Measurements from ENCODE around the gene CFAP410. TPM values are rescaled to one million over a fixed set of nuclear protein-coding genes. Genes with fewer than 3 reads are reported as not detected.

CFAP410 gene
- 13.0 TPM for polyA plus RNA-seq (2013, experiment 1 of 2)
- 12.0 TPM for polyA plus RNA-seq (2013, experiment 2 of 2)

DNA sequence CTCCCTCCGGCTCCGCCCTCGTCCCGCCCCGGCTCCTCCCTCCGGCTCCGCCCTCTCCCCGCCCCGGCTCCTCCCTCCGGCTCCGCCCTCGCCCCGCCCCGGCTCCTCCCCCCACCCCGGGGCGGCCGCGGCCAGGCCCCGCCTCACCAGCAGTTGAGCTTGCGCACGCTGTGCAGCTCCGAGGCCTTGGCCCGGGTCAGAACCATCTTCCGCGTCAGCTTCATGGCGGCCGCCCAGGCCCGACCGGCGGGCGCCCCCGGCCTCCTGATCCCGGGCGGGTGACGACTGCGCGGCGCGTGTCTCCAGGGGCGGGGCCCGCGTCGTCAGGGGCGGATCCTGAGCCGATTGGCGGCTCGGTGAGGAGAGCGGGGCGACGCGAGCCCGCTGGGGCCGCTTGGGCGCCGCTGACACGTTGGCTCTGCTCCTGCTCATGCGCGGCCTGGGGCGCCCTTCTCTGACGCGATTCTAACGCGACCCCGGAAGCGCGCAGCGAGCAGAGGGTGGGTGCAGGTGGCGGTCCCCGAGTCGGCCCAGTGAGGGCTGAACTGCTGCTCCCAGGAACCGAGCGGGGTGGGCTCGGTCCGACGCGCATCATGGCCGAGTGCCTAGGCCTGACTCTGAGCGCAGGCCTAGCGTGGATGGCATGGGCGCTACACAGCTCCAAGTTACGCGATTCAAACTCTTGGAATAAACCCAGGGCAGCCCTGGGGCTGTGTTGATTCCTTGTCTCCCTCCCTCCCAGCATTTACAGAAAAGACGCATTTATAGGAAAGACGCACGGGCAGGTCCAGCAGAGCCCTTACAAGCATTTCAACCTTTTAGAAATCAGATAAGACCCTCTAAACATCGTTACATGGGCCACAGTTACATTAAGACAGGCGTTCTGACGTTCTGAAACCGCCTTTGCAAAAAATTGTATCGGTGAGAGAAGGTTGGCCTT lies at the start of gene CFAP410:
CFAP410 (minus strand) TSS at position 420 of the 940 bp plus-strand sequence; CDS start at position 224, 196 bp downstream.
- peak within 1 kb of the TSS; percentile 97 for H3K27ac ChIP-seq (replicated peaks; ENCODE audit: low read length)
- H2AK5ac ChIP-seq (ENCODE audit: low read depth, low read length), result peak within 1 kb of the TSS; percentile 74
- peaks cover 5 to 7% of the 10 kb centered on the region in 2 donors for H3K4me1 ChIP-seq (ENCODE audit: control insufficient read depth in 2 of 2, insufficient read depth in 1 of 2, low read depth in 1 of 2, low read length in 2 of 2)
- peak within 1 kb of the TSS; percentile 99 for H2AFZ ChIP-seq (ENCODE audit: low read length)
- peaks cover 7 to 10% of the 10 kb centered on the region in 2 donors for H3K36me3 ChIP-seq (replicated peaks in 1 of 2; ENCODE audit: control insufficient read depth in 2 of 2, insufficient read depth in 2 of 2, low read length in 2 of 2)
- no peak within 1 kb of the TSS for H2BK5ac ChIP-seq (ENCODE audit: low read length)
- peak within 1 kb of the TSS; percentile 99 for H3K23ac ChIP-seq (ENCODE audit: low read depth, low read length, poor library complexity)
- no peak within 1 kb of the TSS for H2BK15ac ChIP-seq (ENCODE audit: low read length)
- H3K79me1 ChIP-seq (ENCODE audit: low read depth, low read length), result peaks cover 4% of the 10 kb centered on the region
- H4K91ac ChIP-seq (ENCODE audit: low read depth, low read length, poor library complexity), result no peak within 1 kb of the TSS
- peak within 1 kb of the TSS; percentile 50 for H3K14ac ChIP-seq (ENCODE audit: low read length)
- H4K8ac ChIP-seq (ENCODE audit: low read depth, low read length), result peak within 1 kb of the TSS; percentile 52
- peak within 1 kb of the TSS; percentile 84 for H3K4me2 ChIP-seq (ENCODE audit: insufficient read depth, low read length, poor library complexity, severe bottlenecking)
- peak within 1 kb of the TSS; percentile 17 for H3K4ac ChIP-seq (ENCODE audit: low read length)
- peak within 1 kb of the TSS; percentile 94 for H3K9ac ChIP-seq (ENCODE audit: low read depth, low read length, poor library complexity)
- peak within 1 kb of the TSS; percentile 18 for H2BK12ac ChIP-seq (ENCODE audit: low read length)
- no peaks in the 10 kb centered on the region for H3K9me3 ChIP-seq (replicated peaks in 1 of 2; ENCODE audit: control insufficient read depth in 2 of 2, insufficient read depth in 1 of 2, low read depth in 1 of 2, low read length in 2 of 2)
- peak within 1 kb of the TSS; percentile 99 for H3K18ac ChIP-seq (ENCODE audit: low read length)
- no CpG with 5 or more reads among the region's 90 CpGs for WGBS, 2 donors (ENCODE audit: extremely low coverage in 2 of 2, insufficient read length in 2 of 2, insufficient replicate concordance in 1 of 2)
- no peak within 1 kb of the TSS for H2BK120ac ChIP-seq (ENCODE audit: low read depth, low read length)
- H3K27me3 ChIP-seq (ENCODE audit: control insufficient read depth in 3 of 3, insufficient read depth in 3 of 3, low read depth in 1 of 3, low read length in 3 of 3), result peaks cover 0 to 2% (median 0%) of the 10 kb centered on the region in 3 experiments
- H3K4me3 ChIP-seq (ENCODE audit: low read length in 2 of 2), result peak within 1 kb of the TSS; percentile 91 to 92
- DNase-seq (ENCODE audit: low spot score), result peak; percentile 95

DNA sequence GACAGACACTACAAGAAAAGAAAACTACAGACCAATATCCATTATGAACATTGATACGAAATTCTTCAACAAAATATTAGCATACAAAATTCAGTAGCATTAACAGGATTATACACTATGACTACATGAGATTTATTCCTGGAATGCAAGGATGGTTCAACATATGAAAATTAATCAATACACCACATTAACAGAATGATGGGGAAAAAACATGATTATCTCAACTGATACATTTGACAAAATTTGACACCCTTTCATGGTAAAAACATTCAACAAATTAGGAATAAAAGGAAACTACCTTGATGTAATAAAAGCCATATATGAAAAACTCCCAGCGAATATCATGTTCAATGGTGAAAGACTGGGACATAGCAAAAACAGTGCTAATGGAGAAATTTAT lies 45.8 kb upstream of the CFAP410 start:
- Histone ChIP-seq H3K27me3 (ENCODE audit: control insufficient read depth in 3 of 3, insufficient read depth in 3 of 3, low read depth in 1 of 3, low read length in 3 of 3) (peaks cover 0 to 2% (median 0%) of the 10 kb centered on the region in 3 experiments), H4K91ac (ENCODE audit: low read depth, low read length, poor library complexity) (no peak overlapping the region), H3K9ac (ENCODE audit: low read depth, low read length, poor library complexity) (no peak overlapping the region), H3K23ac (ENCODE audit: low read depth, low read length, poor library complexity) (no peak overlapping the region), H3K79me1 (ENCODE audit: low read depth, low read length) (no peaks in the 10 kb centered on the region), H3K4me3 (ENCODE audit: low read length in 2 of 2) (no peak overlapping the region), H2BK15ac (ENCODE audit: low read length) (no peak overlapping the region), H3K4me2 (ENCODE audit: insufficient read depth, low read length, poor library complexity, severe bottlenecking) (no peak overlapping the region), H2BK120ac (ENCODE audit: low read depth, low read length) (no peak overlapping the region), H3K14ac (ENCODE audit: low read length) (no peak overlapping the region), H3K4ac (ENCODE audit: low read length) (no peak overlapping the region), H2AK5ac (ENCODE audit: low read depth, low read length) (no peak overlapping the region), H3K27ac (replicated peaks; ENCODE audit: low read length) (no peak overlapping the region), H3K18ac (ENCODE audit: low read length) (no peak overlapping the region), H3K36me3 (replicated peaks in 1 of 2; ENCODE audit: control insufficient read depth in 2 of 2, insufficient read depth in 2 of 2, low read length in 2 of 2) (no peaks in the 10 kb centered on the region), H2AFZ (ENCODE audit: low read length) (no peak overlapping the region), H4K8ac (ENCODE audit: low read depth, low read length) (no peak overlapping the region), H3K4me1 (ENCODE audit: control insufficient read depth in 2 of 2, insufficient read depth in 1 of 2, low read depth in 1 of 2, low read length in 2 of 2) (peaks cover 0 to 3% of the 10 kb centered on the region in 2 donors), H2BK5ac (ENCODE audit: low read length) (no peak overlapping the region), H2BK12ac (ENCODE audit: low read length) (no peak overlapping the region), H3K9me3 (replicated peaks in 1 of 2; ENCODE audit: control insufficient read depth in 2 of 2, insufficient read depth in 1 of 2, low read depth in 1 of 2, low read length in 2 of 2) (peaks cover 3 to 9% of the 10 kb centered on the region in 2 donors)
- DNase-seq (ENCODE audit: low spot score), result no peak
- WGBS, 2 donors (ENCODE audit: extremely low coverage in 2 of 2, insufficient read length in 2 of 2, insufficient replicate concordance in 1 of 2), result no CpG with 5 or more reads among the region's 2 CpGs

DNA sequence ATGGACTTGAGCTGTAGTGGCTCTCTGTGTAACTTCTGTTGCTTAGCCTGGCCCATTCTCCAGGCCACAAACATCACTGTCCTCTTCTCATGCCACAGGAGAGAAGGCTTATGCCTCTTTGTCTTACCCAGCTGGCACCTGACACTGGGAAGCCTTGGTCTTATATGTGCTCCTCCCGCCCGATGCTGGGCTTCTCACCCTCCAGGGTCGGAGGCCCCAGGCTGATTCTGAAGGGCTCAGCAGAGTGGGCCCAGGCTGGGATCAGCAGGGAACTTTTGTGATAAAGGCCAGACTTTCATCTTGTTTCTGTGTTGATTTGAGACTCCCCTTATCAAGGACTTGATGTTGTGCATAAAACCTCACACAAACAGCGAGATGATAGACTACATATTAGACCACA lies 44.0 kb upstream of the CFAP410 start:
- Histone ChIP-seq H2BK120ac (ENCODE audit: low read depth, low read length) (no peak overlapping the region), H3K9ac (ENCODE audit: low read depth, low read length, poor library complexity) (no peak overlapping the region), H2BK12ac (ENCODE audit: low read length) (no peak overlapping the region), H3K27ac (replicated peaks; ENCODE audit: low read length) (no peak overlapping the region), H2BK5ac (ENCODE audit: low read length) (no peak overlapping the region), H3K27me3 (ENCODE audit: control insufficient read depth in 3 of 3, insufficient read depth in 3 of 3, low read depth in 1 of 3, low read length in 3 of 3) (peaks cover 0 to 13% (median 0%) of the 10 kb centered on the region in 3 experiments), H2AK5ac (ENCODE audit: low read depth, low read length) (no peak overlapping the region), H2AFZ (ENCODE audit: low read length) (no peak overlapping the region), H3K18ac (ENCODE audit: low read length) (no peak overlapping the region), H3K9me3 (replicated peaks in 1 of 2; ENCODE audit: control insufficient read depth in 2 of 2, insufficient read depth in 1 of 2, low read depth in 1 of 2, low read length in 2 of 2) (peaks cover 2 to 9% of the 10 kb centered on the region in 2 donors), H3K4me2 (ENCODE audit: insufficient read depth, low read length, poor library complexity, severe bottlenecking) (no peak overlapping the region), H3K79me1 (ENCODE audit: low read depth, low read length) (no peaks in the 10 kb centered on the region), H3K4ac (ENCODE audit: low read length) (no peak overlapping the region), H3K36me3 (replicated peaks in 1 of 2; ENCODE audit: control insufficient read depth in 2 of 2, insufficient read depth in 2 of 2, low read length in 2 of 2) (no peaks in the 10 kb centered on the region), H2BK15ac (ENCODE audit: low read length) (no peak overlapping the region), H3K4me1 (ENCODE audit: control insufficient read depth in 2 of 2, insufficient read depth in 1 of 2, low read depth in 1 of 2, low read length in 2 of 2) (peaks cover 0 to 3% of the 10 kb centered on the region in 2 donors), H4K91ac (ENCODE audit: low read depth, low read length, poor library complexity) (no peak overlapping the region), H4K8ac (ENCODE audit: low read depth, low read length) (no peak overlapping the region), H3K14ac (ENCODE audit: low read length) (no peak overlapping the region), H3K4me3 (ENCODE audit: low read length in 2 of 2) (no peak overlapping the region), H3K23ac (ENCODE audit: low read depth, low read length, poor library complexity) (no peak overlapping the region)
- WGBS, 2 donors (ENCODE audit: extremely low coverage in 2 of 2, insufficient read length in 2 of 2, insufficient replicate concordance in 1 of 2), result no CpG with 5 or more reads among the region's 4 CpGs
- DNase-seq (ENCODE audit: low spot score), result no peak

DNA sequence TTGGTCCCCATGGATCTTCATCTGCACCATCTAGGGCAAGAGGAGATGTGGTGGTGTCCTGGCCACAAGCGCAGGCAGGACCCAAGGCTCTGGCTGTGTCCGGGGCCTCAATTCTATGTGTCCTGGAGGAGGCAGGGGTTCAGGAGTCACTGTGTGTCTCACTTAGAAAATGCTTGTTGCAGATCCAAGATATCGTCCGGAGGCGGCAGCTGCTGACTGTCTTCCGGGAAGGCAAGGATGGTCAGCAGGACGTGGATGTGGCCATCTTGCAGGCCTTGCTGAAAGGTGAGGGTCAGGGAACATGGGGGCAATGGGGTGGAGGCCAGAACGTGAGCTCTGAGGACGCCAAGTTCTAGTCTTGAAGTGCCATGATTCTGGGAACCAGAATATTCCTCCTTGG lies 43.3 kb upstream of the CFAP410 start:
- H3K9me3 ChIP-seq (replicated peaks in 1 of 2; ENCODE audit: control insufficient read depth in 2 of 2, insufficient read depth in 1 of 2, low read depth in 1 of 2, low read length in 2 of 2), result peaks cover 2 to 9% of the 10 kb centered on the region in 2 donors
- H3K4ac ChIP-seq (ENCODE audit: low read length), result no peak overlapping the region
- no peak overlapping the region for H3K27ac ChIP-seq (replicated peaks; ENCODE audit: low read length)
- peaks cover 0 to 4% of the 10 kb centered on the region in 2 donors for H3K4me1 ChIP-seq (ENCODE audit: control insufficient read depth in 2 of 2, insufficient read depth in 1 of 2, low read depth in 1 of 2, low read length in 2 of 2)
- H3K14ac ChIP-seq (ENCODE audit: low read length), result no peak overlapping the region
- H3K4me2 ChIP-seq (ENCODE audit: insufficient read depth, low read length, poor library complexity, severe bottlenecking), result no peak overlapping the region
- peaks cover 0 to 16% (median 0%) of the 10 kb centered on the region in 3 experiments for H3K27me3 ChIP-seq (ENCODE audit: control insufficient read depth in 3 of 3, insufficient read depth in 3 of 3, low read depth in 1 of 3, low read length in 3 of 3)
- peak overlapping the region; percentile 24 for H3K9ac ChIP-seq (ENCODE audit: low read depth, low read length, poor library complexity)
- H4K8ac ChIP-seq (ENCODE audit: low read depth, low read length), result no peak overlapping the region
- WGBS, 2 donors (ENCODE audit: extremely low coverage in 2 of 2, insufficient read length in 2 of 2, insufficient replicate concordance in 1 of 2), result no CpG with 5 or more reads among the region's 9 CpGs
- H2BK5ac ChIP-seq (ENCODE audit: low read length), result no peak overlapping the region
- H3K4me3 ChIP-seq (ENCODE audit: low read length in 2 of 2), result no peak overlapping the region
- no peak for DNase-seq (ENCODE audit: low spot score)
- no peak overlapping the region for H2BK120ac ChIP-seq (ENCODE audit: low read depth, low read length)
- H2AFZ ChIP-seq (ENCODE audit: low read length), result no peak overlapping the region
- no peak overlapping the region for H2BK15ac ChIP-seq (ENCODE audit: low read length)
- no peak overlapping the region for H2BK12ac ChIP-seq (ENCODE audit: low read length)
- no peaks in the 10 kb centered on the region for H3K36me3 ChIP-seq (replicated peaks in 1 of 2; ENCODE audit: control insufficient read depth in 2 of 2, insufficient read depth in 2 of 2, low read length in 2 of 2)
- no peak overlapping the region for H3K23ac ChIP-seq (ENCODE audit: low read depth, low read length, poor library complexity)
- H3K18ac ChIP-seq (ENCODE audit: low read length), result no peak overlapping the region
- H2AK5ac ChIP-seq (ENCODE audit: low read depth, low read length), result no peak overlapping the region
- H3K79me1 ChIP-seq (ENCODE audit: low read depth, low read length), result no peaks in the 10 kb centered on the region
- no peak overlapping the region for H4K91ac ChIP-seq (ENCODE audit: low read depth, low read length, poor library complexity)

All from neuronal stem cell (in vitro differentiated cells).